Left hindlimb (tissue), 1 donor: Measurements from ENCODE around the gene RBM15B.
A peak's percentile ranks its signal among the peaks of the same experiment; 100 is the strongest.
"Not testable (repeated sequence)": the region's sequence is repeated elsewhere in the genome, so short reads cannot be mapped to it uniquely, and the experiment has no call there.

ENCODE experiments used
- DNase-seq: peaks from one replicate; pipeline ENCODE4 v3.0.0-alpha.2; 2018

Gene RBM15B, protein sequence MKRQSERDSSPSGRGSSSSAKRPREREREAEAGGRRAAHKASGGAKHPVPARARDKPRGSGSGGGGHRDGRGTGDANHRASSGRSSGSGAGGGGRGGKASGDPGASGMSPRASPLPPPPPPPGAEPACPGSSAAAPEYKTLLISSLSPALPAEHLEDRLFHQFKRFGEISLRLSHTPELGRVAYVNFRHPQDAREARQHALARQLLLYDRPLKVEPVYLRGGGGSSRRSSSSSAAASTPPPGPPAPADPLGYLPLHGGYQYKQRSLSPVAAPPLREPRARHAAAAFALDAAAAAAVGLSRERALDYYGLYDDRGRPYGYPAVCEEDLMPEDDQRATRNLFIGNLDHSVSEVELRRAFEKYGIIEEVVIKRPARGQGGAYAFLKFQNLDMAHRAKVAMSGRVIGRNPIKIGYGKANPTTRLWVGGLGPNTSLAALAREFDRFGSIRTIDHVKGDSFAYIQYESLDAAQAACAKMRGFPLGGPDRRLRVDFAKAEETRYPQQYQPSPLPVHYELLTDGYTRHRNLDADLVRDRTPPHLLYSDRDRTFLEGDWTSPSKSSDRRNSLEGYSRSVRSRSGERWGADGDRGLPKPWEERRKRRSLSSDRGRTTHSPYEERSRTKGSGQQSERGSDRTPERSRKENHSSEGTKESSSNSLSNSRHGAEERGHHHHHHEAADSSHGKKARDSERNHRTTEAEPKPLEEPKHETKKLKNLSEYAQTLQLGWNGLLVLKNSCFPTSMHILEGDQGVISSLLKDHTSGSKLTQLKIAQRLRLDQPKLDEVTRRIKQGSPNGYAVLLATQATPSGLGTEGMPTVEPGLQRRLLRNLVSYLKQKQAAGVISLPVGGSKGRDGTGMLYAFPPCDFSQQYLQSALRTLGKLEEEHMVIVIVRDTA

DNA sequence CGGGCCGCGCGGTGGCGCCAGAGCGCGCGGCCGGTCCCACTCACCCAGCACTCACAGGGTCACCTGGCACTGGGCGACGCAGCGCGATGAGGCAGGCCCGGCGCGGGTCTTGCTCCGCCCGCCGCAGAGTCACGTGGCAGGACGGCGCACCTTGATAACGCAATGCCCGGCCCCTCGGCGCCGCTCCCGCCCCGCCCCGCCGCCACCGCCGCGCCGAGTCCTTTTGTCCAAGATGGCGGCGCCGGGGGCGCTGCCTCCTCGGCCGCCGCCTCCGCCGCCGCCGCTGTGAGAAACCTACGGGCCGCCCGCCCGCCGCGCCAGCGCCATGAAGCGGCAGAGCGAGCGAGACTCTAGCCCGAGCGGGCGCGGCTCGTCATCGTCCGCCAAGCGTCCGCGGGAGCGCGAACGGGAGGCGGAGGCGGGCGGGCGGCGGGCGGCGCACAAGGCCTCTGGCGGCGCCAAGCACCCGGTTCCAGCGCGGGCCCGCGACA, at the start of gene RBM15B:
RBM15B (plus strand) TSS at position 211 of the 491 bp plus-strand sequence; CDS start at position 326, 115 bp downstream.
- peak; percentile 98 for DNase-seq

DNA sequence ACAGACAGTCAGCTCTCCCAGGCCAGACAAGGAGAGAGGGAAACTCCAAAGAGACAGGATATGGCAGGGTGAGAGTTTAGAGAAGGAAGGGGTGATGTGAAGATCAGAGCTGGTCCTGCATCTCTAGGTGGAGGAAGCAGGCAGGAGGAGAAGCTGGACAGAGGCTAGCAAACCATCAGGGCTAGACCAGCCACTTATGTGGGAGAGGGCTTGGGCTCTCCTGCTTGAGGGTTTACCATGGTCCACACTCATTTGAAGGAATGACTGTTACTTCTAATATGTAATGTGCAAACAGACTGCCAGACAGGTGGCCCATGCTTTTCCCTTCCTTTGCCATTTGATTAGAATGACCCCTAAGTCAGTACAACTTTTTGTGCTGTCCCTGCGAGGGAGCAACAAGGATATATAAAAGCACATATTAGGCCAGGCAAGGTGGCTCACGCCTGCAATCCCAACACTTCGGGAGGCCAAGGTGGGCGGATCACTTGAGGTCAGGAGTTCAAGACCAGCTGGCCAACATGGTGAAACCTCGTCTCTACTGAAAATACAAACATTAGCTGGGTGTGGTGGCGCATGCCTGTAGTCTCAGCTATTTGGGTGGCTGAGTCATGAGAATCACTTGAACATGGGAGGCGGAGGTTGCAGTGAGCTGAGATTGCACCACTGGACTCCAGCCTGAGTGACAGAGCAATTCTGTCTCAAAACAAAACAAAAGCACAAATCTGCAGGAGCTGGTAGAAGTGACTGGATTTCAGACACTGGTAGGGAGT, 47.0 kb upstream of the RBM15B start:
- DNase-seq = no peak

GRCh38 chr3:51350751-51351150, 40.3 kb upstream of the RBM15B start:
- no peak for DNase-seq

- no peak for DNase-seq
Observed at GRCh38 chr3:51353131-51353530, 38.0 kb upstream of the RBM15B start.

- DNase-seq = no peak
Observed at GRCh38 chr3:51353691-51354090, 37.4 kb upstream of the RBM15B start.

- DNase-seq = no peak
Observed at GRCh38 chr3:51354172-51354571, 36.9 kb upstream of the RBM15B start.

DNA sequence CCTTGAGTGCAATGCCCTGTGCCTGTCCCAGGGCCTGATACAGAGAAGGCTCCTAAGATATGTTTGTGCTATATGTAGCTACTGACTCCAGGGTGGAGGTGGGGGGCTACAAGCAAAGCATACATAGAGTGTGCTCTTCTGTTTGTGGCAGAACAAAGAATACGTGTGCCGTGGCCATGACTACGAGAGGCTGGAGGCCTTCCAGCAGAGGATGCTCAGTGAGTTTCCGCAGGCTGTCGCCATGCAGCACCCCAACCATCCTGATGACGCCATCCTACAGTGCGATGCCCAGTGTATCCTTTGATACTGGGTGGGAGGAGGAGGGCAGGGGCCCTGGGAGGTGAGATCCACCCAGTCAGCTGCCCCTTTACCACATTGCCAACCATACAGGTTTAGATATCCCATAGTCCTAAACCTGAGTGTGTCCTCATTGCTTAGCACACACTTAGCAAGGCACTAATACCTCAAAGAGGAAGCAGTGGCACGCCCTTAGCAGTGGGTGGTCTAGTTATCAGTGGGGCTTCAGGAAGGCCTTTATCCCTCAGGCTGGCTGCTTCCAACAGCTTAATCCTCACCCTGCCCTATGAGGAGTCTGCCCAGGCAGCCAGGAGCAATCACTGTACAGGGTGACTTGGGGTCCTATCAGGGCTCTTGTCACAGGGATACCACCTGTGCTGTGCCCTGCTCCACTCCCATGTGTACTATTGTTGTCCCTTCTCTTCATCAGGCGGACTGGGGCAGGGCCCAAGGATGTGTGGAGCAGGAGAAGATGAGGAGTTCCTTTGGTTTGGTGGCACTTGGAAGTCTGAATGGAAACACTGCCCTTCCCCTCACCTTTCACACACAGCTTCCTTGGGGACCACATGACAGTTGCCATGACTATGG, 36.1 kb upstream of the RBM15B start:
- no peak for DNase-seq

GRCh38 chr3:51355891-51356578, 35.0 kb upstream of the RBM15B start:
- no peak for DNase-seq

DNA sequence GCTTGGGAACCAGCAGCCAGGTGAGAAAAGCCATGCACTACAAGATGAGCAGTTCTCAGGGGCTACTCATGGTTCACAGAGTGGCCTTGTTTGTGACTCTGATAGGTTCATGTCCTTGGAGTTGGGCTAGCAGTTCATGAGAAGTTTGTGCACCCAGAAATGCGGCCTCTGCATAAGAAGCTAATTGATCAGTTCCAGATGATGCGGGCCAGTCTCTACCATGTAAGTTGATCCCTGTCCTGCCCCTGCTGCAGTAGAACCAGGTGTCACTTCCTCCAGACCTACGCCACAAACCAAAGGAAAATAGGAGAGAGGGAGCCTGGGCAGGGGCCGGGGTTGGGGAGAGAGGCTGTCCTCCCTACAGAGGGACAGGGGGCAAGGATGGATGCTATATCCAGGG, 33.2 kb upstream of the RBM15B start:
- DNase-seq = no peak

GRCh38 chr3:51358981-51359380, 32.1 kb upstream of the RBM15B start:
- DNase-seq = no peak

- DNase-seq = no peak
Observed at GRCh38 chr3:51360806-51361205, 30.3 kb upstream of the RBM15B start.

DNA sequence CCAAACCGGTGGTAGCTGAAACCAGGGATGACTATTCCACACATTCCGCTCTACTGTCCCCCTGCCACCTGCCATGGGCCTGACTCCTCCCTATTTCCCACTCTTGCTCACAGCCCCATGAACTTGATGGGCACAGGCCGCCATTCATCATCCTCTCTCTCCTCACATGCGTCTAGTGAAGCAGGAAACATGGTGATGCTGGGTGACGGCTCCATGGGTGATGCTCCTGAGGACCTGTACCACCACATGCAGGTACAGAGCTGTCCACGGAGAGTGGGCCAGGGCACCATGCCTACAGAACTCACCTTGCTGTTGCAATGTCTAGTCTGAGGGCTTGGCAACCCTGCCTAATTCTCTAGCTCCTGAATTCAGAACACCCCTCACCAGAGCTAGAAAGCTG, 29.3 kb upstream of the RBM15B start:
- DNase-seq = no peak

GRCh38 chr3:51362476-51362875, 28.6 kb upstream of the RBM15B start:
- DNase-seq = no peak

GRCh38 chr3:51368276-51368675, 22.8 kb upstream of the RBM15B start:
- not testable (repeated sequence) for DNase-seq

- no peak for DNase-seq
Observed at GRCh38 chr3:51371943-51372557, 19.0 kb upstream of the RBM15B start.

GRCh38 chr3:51373658-51374421, 17.2 kb upstream of the RBM15B start:
- DNase-seq = no peak

DNA sequence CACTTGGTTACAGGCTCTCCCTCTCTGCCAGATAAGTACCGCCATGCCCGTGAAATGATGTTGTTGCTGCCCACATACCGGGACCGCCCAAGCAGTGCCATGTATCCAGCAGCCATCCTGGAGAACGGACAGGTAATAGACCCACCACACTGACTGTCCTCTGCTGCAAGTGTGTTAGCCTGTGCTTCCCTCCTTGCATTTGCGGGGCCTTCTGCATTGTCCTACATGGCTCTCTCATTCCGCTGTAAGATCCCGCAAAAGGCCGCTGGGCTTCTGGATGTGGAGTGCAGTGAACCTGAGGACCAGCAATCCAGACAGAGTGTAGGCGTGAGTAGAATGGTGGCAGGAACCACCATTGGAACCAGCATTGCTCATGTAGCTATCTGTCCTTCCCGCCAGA, 16.6 kb upstream of the RBM15B start:
- no peak for DNase-seq

DNA sequence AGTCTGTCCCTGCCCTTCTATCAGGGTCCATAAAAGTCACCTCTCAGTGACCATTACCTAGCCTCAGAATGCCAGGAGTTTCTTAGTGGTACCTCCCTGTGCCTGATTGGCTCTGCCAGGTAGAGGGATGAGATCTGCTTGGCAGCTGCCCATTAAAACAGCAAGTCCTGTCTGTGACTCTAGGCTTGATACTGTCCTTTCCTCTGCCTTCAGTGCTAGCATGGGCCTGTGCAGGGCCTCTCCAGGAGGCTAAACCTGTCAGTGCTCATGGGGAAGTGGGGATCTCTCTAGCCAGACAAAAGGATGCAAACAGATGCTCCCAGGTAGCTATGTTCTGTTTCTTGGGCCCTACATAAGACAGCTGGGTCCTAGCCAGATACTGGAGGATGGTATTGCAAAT, 15.9 kb upstream of the RBM15B start:
- DNase-seq = no peak

DNA sequence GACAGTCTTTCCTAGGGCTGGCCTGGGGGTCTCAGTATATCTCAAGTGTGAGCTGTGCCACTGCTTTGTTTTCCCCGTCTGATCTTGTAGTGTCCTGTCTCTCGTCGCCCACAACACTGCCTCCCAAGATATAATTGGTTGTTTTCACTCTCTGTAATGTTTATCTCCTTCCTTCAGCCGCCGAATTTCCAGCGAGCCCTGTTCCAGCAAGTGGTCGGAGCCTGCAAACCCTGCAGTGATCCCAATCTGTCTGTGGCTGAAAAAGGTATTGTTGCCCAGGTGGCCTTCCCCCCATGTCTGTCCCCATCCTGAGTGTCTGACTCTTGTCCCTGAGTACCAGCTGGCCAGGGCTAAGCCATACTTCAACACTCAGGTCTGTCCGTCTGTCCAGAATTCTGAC, 15.5 kb upstream of the RBM15B start:
- DNase-seq = no peak

GRCh38 chr3:51378065-51378464, 13.0 kb upstream of the RBM15B start:
- DNase-seq = peak; percentile 17
